HG03460 (cell line): ENCODE data around the gene SAT2.
A peak's percentile ranks its signal among the peaks of the same experiment; 100 is the strongest.

ENCODE experiments used
- ATAC-seq: cut with Tn5 transposase; IDR thresholded peaks from one replicate; pipeline ENCODE4 v1.9.1; 2021; ENCODE audit not compliant: unreplicated experiment

Gene SAT2

GRCh38 chr17:7592422-7593021, 35.1 kb downstream of the SAT2 start:
- ATAC-seq, result no peak

- no peak for ATAC-seq
Observed at GRCh38 chr17:7591596-7591995, 36.0 kb downstream of the SAT2 start.

- ATAC-seq, result no peak
Observed at GRCh38 chr17:7590743-7591142, 36.9 kb downstream of the SAT2 start.

GRCh38 chr17:7589891-7590691, 37.5 kb downstream of the SAT2 start, which contains the start of gene SOX15:
SOX15 (minus strand) TSS chr17:7590094; CDS start chr17:7589676, 418 bp downstream.
- ATAC-seq, result no peak

- no peak for ATAC-seq
Observed at GRCh38 chr17:7589204-7589868, 38.3 kb downstream of the SAT2 start.

- no peak for ATAC-seq
Observed at GRCh38 chr17:7588553-7589203, 38.9 kb downstream of the SAT2 start.

- no peak for ATAC-seq
Observed at GRCh38 chr17:7587420-7588151, 40.0 kb downstream of the SAT2 start.

GRCh38 chr17:7586673-7587419, 40.8 kb downstream of the SAT2 start:
- ATAC-seq, result no peak

GRCh38 chr17:7583253-7584109, 44.1 kb downstream of the SAT2 start, which contains the start of gene MPDU1:
MPDU1 (plus strand) TSS chr17:7583852; CDS start chr17:7583863, 11 bp downstream.
- ATAC-seq, result peak; percentile 55

- ATAC-seq, result no peak
Observed at GRCh38 chr17:7582396-7583252, 45.0 kb downstream of the SAT2 start.

- ATAC-seq, result no peak
Observed at GRCh38 chr17:7580604-7581575, 46.7 kb downstream of the SAT2 start.

GRCh38 chr17:7579834-7580603, 47.6 kb downstream of the SAT2 start:
- ATAC-seq, result no peak

- ATAC-seq, result no peak
Observed at GRCh38 chr17:7579001-7579833, 48.4 kb downstream of the SAT2 start, which contains the start of gene CD68. CD68 (plus strand) TSS chr17:7579638; CDS start chr17:7579678, 40 bp downstream.

- no peak for ATAC-seq
Observed at GRCh38 chr17:7577327-7578199, 50.1 kb downstream of the SAT2 start.
